Effector CD8-positive, alpha-beta T cell (primary cell): Measurements from ENCODE around the gene SCOC.

Experiments used
- DNase-seq: peaks from one replicate; lab custom pipeline; 2025; lab: John Stamatoyannopoulos, UW
- total RNA-seq, 4 experiments: gene quantifications; one replicate each; lab custom pipeline; 2026; lab: John Stamatoyannopoulos, UW

The SCOC gene
- total RNA-seq: 21.1 to 26.3 (median 23.1) reads per million in 4 experiments

DNA sequence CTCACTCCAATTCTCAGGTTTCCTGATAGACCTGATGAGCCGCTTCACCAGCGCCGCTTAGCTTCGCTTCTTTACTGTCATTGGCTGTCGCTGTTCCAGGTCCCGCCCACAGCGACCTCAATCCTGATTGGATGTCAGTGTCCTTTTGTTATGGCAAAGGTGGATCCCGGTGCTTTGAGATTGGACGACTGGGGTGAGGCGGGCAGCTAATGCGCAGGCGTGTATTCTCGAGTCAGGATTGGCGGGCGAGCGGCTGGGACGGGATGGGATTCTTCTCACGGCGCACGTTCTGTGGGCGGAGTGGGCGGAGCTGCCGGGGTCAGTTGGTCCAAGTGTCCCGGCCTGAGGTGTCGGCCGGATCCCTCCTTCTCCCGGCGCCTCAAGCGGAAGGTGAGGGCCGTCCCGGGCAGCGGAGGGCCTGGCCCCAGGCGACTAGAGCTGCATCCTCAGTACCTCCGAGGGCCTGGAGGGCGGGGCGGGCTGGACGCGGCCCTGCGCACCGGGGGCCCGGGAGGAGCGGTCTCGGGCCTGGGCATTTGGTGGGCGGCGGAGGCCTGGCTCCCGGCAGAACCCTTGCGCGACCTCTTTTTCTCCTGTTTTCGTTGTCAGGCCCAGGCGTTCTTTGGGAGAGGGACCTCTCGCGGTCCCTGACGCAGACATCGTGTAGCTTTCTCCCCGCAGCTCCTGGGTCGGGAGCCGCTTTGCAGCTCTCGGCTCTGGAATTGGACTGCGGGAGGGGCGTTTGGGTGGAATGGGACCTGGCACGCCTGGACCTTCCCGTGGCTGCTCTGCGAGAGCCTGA lies at the start of gene SCOC:
SCOC (plus strand) TSS at position 319 of the 802 bp plus-strand sequence. CDS start 5,525 bp downstream, outside the sequence.
- DNase-seq: peak; percentile 98

DNA sequence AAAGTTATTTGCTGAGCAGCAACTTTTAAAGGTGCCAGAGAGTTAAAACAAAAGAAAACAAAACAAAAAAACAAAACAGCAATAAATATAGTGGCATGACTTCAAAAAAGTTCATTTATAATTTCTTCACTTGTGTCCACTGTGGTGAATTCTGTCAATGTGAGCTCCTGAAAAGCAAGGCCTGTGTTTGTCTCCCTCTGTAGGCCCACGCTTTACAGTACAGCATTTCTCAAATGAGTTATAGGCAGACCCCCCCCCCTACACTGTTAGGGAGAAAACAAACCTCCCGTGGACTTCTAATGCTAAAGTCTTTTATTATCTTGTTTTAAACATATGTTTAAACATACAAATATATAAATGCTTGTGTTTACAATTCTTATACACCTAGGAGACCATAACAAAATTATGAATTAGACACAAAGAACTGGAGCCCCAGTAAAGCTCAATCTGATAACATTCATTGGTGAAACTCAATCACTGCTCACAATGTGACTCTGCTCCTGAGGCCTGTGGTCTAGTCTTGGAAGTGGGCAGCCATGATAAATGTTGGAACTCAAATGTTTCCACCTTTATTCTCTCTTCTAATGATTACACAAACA lies 47.0 kb upstream of the SCOC start:
- no peak for DNase-seq

DNA sequence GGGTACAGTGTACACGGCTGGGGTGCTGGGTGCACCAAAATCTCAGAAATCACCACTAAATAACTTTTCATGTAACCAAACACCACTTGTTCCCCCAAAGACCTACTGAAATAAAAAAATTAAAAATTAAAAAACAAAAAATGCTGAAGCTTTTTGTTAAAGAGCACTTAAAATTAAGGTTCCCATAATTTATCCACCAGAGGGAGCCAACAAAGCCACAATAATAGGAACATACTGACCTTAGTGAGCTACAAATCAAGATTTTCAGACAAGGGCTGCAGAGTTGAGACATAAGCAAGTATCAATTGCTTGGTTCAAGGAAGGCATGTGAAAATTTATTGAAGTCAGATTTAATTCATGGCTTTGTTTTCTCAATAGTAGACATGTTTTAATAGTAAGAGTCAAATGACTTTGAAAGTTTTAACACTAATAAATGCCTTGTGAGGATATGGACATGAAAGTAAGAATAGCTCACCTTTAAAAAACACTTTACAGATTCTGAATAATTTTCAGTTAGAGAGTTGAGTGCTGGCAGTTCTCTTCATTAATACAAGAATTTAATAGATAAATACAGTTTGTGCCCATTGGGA lies 43.0 kb upstream of the SCOC start:
- DNase-seq: no peak

DNA sequence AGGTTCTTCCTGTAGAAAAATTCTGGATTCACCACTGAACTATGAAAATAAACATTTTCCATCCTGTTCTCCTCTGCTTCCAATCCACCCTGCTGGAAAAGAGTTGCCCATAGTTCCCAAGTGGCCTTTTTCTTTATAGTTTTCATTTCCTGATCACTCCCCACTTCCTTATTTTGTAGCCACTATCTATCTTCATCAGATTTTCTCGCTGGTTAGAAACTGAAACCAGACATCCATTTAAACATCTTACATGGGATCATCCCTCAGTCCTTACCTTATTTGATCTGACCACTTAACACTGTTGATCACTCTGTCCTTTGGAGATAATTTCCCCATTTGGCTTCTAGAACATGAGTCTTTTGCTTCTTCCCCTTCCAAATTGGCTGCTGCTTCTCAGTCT lies 42.2 kb upstream of the SCOC start:
- no peak for DNase-seq

DNA sequence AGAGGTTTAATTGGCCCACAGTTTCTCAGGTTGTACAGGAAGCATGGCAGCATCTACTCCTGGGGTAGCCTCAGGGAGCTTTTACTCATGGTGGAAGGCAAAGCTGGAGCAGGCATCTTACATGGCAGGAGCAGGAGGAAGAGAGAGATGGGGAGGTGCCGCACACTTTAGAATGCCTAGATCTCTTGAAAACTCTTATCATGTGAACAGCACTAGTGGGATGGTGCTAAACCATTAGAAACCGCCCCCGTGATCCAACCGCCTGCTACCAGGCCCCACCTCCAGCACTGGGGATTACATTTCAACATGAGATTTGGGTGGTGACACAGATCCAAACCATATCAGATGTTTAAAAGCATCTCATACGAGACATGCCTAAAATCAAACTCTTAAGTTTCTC lies 41.6 kb upstream of the SCOC start:
- no peak for DNase-seq

DNA sequence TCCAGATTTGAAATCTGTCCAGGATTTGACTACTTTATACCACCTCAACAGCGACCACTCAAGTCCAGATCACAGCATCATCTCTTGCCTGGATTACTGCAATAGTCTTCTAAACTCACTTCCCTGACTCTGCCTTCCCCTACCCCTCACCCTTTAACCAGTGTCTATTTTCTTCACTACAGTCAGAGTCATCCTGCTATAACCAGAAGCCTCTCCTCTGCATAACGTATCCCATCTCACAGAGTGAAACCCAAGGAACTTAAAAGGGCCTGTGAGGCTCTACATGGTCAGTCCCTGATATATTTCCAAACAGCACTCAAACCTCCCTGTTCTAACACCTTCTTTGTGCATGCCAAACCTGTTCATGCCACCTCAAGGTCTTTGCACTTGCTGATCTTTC lies 40.7 kb upstream of the SCOC start:
- no peak for DNase-seq

DNA sequence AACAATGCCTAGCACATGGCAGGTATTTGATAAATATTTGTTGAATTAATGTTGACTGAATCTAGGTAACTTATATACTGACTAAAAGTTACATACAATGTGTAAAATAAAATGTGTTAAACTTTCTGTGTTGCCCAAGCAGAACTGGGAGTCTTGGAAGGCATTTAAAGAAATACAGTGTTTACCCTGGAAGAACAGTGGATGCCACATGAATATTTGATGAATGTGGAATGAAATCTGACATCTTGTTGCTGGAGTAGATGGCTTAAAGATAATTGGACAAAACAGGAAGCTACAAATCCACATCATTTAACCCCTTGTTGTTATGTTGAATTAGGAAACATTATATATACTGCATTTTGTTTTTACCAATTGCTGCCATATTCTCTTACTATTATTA lies 39.9 kb upstream of the SCOC start:
- DNase-seq: no peak

DNA sequence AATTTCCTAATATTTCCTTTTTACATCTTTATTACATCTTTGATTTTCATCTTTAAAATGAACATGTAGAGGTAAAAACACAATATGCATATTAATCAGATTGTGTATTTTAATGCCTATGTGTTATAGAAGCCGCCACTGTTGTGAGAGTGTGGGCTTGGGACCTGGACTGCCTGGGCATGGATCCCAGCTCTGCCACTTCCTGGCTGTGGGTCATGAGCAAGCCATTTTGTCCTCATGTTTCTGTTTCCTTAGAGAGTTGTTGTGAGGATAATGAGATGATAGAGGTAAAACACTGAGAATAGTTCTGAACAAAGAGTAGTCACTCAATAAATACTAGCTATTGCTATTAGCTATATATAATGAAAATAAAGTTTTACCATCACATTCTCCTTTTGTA lies 38.4 kb upstream of the SCOC start:
- DNase-seq: no peak

DNA sequence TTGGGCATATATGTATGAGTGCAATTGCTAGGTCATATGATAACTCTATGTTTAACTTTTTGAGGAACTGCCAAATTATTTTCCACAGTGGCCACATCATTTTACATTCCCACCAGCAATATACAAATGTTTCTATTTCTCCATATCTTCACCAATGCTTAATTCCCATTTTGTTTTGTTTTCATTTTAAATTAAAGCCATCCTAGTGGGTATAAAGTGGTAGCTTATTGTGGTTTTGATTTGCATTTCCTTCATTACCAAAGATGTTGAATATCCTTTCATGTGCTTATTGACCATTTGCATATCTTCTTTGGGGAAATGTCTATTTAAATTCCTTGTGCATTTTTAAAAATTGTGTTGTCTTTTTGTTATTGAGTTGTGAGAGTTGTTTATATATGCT lies 36.7 kb upstream of the SCOC start:
- DNase-seq: no peak

DNA sequence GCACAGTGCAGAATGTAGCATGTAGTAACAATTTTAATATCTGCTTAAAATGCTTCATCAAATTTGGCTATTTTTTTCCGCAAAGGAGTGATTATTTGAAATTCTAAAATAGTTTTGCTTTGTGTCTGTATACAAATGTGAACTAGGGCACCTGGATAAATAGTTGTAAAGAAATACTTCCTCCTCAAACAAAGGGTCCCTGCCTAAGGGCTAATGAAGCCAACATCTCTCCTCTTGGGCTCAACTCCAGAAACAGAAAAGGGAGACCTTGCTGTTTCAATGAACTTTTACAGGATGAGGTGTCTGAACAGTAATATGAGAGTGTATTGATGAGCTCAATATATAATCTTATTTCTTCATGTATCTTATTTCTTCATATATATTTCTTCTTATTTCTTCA lies 30.8 kb upstream of the SCOC start:
- no peak for DNase-seq

DNA sequence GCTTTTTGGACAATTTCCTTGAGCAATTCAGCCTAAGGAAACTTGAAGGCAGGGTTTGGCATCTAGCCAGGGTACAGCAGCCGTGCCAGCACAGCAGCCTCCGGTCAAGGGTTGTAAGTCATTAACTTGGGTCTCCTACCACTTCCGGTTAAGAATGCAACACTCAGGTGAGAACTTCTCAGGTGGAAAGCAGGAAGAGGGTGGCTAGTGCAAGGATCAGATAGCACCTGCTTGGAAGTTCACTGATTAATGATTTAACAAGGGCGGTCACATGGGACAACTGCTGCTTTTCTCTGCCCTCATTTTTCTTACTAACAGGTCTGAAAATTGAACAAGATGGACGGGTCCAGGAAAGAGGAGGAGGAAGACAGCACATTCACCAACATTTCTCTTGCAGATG lies 30.1 kb upstream of the SCOC start:
- DNase-seq: no peak

DNA sequence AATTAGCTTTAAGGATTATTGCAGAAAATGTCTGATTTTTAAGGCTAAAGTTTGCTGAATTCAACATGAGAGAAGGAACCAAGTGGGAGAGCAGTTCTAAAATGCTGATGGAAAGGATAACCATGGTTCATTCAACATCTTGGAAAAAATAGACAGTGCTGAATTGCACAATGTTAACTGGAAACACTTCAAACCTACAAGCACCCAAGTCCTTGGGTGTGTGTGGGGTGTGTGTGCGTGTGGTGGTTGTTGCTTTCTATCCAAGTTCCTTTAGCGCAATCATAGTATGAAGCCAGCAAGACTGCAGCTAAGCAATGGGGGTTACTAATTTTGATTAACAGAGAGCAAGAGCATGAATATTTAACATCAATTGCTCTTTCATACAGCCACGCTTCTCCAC lies 29.3 kb upstream of the SCOC start:
- no peak for DNase-seq

DNA sequence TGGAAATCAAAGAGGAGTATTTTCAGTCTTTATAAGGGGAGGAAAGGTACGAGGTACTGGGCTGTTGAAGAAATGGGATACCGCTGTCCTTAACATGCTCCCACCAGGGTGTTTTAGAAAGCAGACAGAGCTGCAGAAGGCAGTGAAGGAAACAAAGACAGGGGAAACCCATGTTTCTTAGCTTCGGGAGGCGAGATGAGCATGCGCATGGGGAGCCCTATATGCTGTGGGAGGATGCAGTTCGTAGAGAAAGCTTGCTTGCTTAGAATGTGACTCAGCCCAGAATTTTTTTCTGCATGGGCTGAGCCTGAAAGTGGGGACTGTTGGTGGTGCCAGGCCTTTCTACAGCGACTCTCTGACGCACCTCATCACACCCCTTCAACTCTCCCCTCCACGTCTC lies 28.8 kb upstream of the SCOC start:
- no peak for DNase-seq

DNA sequence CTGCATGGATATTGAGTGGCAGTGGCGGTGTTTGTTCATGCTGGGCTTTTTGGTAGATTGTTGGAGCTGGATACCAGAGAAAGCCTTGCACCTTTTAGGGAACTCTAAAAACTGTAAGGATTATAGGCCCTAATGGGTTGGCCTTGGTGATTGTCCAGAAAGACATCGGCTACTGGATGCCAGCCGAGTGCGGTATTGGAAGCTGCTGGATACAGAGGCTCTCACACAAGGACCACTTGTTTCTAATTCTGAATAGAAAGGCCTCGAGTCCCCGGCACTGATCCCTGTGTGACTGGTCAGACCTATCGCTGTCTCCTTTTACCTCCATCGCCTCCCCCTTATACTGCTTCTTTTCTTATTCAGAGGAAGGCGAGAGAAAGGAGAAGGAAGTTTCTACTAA lies 27.3 kb upstream of the SCOC start:
- DNase-seq: no peak

DNA sequence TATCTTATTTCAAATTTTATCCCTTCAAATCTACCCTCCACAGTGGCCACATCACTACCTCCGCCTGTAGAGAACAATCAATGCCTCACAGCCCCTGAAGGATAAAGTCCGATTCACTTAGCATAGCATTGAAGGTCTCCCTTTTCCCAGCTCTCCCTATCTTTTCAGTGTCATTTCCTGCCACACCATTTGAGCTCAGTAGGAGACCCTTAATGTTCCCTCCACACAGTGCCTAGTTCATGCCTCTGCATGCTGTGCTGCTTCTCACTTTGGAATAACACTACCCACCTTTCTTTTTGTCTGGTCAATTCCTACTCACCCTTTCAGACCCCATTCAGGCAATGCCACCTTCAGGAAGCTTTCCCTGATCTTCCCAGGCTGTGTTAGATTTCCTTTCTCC lies 23.6 kb upstream of the SCOC start:
- DNase-seq: no peak

DNA sequence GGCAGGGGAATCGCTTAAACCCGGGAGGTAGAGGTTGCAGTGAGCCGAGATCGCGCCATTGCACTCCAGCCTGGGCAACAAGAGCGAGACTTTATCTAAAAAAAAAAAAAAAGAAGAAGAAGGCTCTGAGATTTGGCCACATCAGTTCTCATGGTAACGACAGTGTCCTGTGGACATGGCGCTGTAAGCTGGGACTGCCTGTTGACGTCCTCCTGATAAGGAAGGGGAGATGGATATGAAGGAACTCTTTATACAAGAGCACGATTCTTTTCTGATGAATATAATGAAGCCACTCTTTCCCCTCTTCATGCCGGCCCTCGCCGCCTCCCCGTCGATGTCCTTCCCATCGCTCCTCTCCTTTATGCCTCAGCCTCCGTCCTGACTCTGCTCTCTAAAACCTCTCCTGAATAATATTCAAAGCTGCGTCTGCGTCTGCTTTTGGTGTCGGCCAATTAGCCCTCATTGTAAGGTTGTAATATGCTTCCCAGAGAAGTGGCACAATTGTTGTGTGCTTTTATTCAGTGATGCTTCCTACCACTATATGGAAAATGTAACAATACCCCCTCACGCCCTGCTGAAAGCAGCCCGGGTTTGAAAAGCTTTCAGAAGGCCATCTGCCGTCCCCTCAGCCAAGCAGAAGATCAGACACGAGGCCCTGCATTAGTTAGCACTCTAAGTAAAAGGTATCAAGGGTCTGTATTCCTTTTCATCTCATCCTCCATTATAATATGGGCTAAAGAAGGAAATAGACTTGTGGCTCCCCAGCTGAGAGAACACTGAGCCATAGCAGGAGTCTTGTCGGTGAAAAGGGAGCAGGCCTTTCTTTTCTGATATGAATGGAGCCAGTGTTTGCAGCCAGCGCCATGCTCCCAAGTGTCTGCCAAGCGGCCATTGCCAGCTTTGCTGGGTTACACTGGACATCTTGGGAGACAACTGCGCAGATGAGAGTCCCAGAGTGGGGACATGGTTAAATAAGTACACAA lies 22.1 kb upstream of the SCOC start:
- DNase-seq: no peak

DNA sequence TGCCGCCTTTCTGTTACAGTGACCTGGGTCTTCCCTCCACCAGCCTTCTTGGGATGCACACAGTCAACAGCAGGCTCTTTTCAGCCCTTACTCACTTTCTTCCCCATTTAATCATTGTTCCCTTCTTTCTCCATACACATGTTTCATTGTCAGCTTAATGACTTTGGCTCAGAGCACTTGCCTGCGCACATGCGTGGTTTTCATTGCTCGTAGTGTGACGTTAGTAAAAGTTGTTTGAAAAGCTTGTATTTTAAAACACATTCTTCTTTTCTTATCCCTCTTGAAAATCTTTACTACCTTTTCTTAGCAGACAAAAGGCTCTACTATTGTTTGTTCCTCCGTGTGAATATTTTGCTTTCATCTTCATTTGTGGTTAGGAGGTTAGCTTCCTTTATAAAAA lies 19.7 kb upstream of the SCOC start:
- DNase-seq: no peak

DNA sequence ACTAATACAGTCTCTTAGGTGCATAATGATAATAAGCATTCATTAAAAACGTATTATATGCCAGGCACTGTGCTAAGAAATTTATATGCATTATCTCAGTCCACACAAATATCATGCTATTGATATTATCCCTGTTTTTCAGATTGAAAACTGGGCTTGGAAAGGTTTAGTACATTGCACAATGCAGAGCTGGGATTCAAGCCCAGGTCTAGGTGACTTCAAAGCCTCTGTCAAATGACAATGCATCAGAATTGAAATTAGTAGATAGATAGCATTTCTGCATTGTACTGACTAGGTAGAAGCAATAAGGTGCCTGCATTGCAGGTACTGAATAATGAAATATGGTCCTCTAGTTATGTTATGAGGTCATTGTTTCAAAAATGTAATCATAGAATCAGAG lies 18.2 kb upstream of the SCOC start:
- DNase-seq: no peak

DNA sequence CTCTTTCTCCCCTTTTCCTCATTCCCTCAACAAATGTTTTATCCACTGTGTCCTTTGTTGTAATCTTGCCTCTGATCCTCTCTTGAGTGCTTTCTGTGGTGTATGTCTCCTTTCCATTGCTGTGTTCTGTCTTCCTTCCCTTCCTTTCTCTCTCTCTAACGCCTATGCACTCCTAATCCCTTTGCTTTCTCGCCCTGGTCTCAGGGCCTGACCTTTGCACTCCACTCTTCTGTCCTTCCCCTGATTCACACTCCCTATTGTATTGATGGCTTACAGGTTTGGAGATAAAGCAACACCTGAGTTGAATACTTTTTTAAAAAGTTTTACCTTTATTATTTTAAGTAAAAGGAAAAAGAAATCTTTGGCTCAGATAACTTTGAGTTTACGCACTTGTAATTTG lies 15.6 kb upstream of the SCOC start:
- DNase-seq: no peak

DNA sequence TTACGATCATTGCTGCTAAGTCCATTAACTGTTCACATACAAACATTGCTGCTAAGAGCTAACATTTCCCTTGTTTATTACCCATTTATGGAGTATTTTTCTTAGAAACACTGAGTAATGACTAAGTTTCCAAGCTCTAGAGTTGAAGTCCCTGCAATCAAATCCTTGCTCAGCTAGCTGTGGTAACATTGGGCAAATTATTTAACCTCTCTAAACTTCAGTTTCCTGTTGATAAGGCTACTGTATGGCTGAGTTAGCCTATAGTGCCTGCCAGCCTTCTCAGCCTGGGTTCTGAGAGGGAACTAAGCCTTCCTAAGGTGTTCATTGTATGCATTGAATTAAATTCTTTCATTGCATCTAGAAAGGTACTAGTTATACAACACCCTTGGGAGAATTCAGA lies 15.2 kb upstream of the SCOC start:
- no peak for DNase-seq

DNA sequence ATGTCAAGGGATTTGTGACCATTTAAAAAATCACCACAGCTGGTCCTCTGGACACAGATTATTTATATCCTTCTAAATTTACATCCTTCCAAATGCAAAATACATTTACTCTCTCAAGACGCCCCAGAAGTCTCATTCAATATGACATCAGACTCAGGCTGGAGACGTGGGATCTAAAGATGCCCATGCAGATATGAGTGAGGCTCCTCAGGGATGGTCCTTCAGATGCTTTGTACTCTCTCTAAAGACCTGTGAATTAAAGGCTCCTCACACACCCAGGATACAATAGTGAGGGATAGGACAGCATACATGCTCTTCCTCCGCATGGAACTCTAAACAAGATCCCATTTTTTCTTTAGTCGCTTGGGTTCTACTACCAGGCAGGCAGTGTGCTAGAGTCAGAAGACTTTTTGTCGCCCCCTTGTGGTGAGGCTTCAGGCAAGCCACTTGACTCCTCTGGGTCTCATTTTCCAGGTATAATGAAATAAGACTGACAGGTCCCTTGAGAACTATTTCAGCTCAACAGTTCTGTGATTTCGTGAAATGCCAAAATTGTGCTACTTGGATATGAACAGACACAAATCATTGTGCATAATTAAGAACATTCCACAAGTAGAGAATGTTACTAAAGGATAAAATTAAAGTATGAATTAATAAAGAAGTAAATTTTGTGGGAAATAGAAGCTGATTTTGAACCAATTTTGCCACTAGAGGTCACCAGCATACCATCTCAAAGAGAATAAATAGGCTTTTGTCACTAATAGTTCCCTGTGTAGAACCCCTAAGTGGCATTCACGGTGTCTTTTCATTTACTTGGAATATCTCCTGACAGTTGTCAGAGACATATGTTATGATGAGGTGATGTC lies 13.7 kb upstream of the SCOC start:
- DNase-seq: peak; percentile 65
